Measurements from ENCODE around the gene CACNA1C.

- TF ChIP-seq GATA2 (IDR thresholded peaks at IDR 0.05; ENCODE audit: low read depth, low read length) (no peak), GATA3 (IDR thresholded peaks at IDR 0.05; ENCODE audit: low read depth, low read length) (no peak)
These were observed 685.0 kb downstream of the CACNA1C start for GRCh38 chr12:2737656-2738241.
